Trophoblast cell (in vitro differentiated cells and primary cell): Measurements from ENCODE around the gene KRTAP1-5.

ENCODE experiments used
- DNase-seq, 2 donors: peaks; one replicate each; pipeline ENCODE4 v3.0.0-alpha.2; 2016
- H2AFZ ChIP-seq: 2 replicates; pipeline ENCODE4 v1.6.1; 2013; ENCODE audit warnings: low read length, moderate library complexity, mild to moderate bottlenecking; ENCODE audit not compliant: insufficient read depth, poor library complexity
- H2AK5ac ChIP-seq: 2 replicates; pipeline ENCODE4 v1.6.1; 2013; ENCODE audit warnings: mild to moderate bottlenecking, low read length
- H2BK120ac ChIP-seq: 2 replicates; pipeline ENCODE4 v1.6.1; 2013; ENCODE audit warnings: low read length, mild to moderate bottlenecking, moderate library complexity; ENCODE audit not compliant: insufficient read depth, poor library complexity
- H2BK12ac ChIP-seq: 2 replicates; pipeline ENCODE4 v1.6.1; 2013; ENCODE audit warnings: mild to moderate bottlenecking, low read length, moderate library complexity
- H2BK5ac ChIP-seq: 2 replicates; pipeline ENCODE4 v1.6.1; 2013; ENCODE audit warnings: low read length, low read depth, moderate library complexity, mild to moderate bottlenecking; ENCODE audit not compliant: poor library complexity
- H3K14ac ChIP-seq: 2 replicates; pipeline ENCODE4 v1.6.1; 2013; ENCODE audit warnings: mild to moderate bottlenecking, low read length
- H3K18ac ChIP-seq: 2 replicates; pipeline ENCODE4 v1.6.1; 2013; ENCODE audit warnings: mild to moderate bottlenecking, low read length
- H3K23ac ChIP-seq: 2 replicates; pipeline ENCODE4 v1.6.1; 2013; ENCODE audit warnings: low read length
- H3K27ac ChIP-seq: 2 replicates; pipeline ENCODE4 v1.5.1; 2013; ENCODE audit warnings: low read depth, mild to moderate bottlenecking, inconsistent platforms, low read length, moderate library complexity
- H3K27me3 ChIP-seq: 2 replicates; pipeline ENCODE4 v1.6.1; 2013; ENCODE audit warnings: inconsistent platforms, mild to moderate bottlenecking, low read length, moderate library complexity; ENCODE audit not compliant: insufficient read depth
- H3K36me3 ChIP-seq, 2 experiments: 1 replicate in 1 of 2; 2 replicates in 1 of 2; pipeline ENCODE4 v1.6.1; 2013; ENCODE audit warnings: low read length in 2 of 2, mild to moderate bottlenecking in 2 of 2, moderate library complexity in 1 of 2; ENCODE audit not compliant: insufficient read depth in 2 of 2, control insufficient read depth in 1 of 2
- H3K4ac ChIP-seq: 2 replicates; pipeline ENCODE4 v1.6.1; 2013; ENCODE audit warnings: low read depth, mild to moderate bottlenecking, low read length, moderate library complexity
- H3K4me1 ChIP-seq, 2 experiments: 1 replicate in 1 of 2; 2 replicates in 1 of 2; pipeline ENCODE4 v1.6.1; 2013; ENCODE audit warnings: low read length in 2 of 2, mild to moderate bottlenecking in 2 of 2, moderate library complexity in 1 of 2; ENCODE audit not compliant: insufficient read depth in 2 of 2, control insufficient read depth in 1 of 2
- H3K4me2 ChIP-seq: 2 replicates; pipeline ENCODE4 v1.6.1; 2013; ENCODE audit warnings: inconsistent platforms, mild to moderate bottlenecking, low read length, moderate library complexity
- H3K4me3 ChIP-seq: 2 replicates; pipeline ENCODE4 v1.5.1; 2013; ENCODE audit warnings: mild to moderate bottlenecking, low read depth, low read length, inconsistent platforms
- H3K79me1 ChIP-seq: one replicate; pipeline ENCODE4 v1.6.1; 2013; ENCODE audit warnings: low read length
- H3K79me2 ChIP-seq: 2 replicates; pipeline ENCODE4 v1.6.1; 2013; ENCODE audit warnings: low read length, mild to moderate bottlenecking; ENCODE audit not compliant: control insufficient read depth, insufficient read depth, poor library complexity
- H3K9ac ChIP-seq: 2 replicates; pipeline ENCODE4 v1.6.1; 2013; ENCODE audit warnings: mild to moderate bottlenecking, low read length
- H3K9me3 ChIP-seq: 2 replicates; pipeline ENCODE4 v1.6.1; 2013; ENCODE audit warnings: low read depth, mild to moderate bottlenecking, control low read depth, inconsistent platforms, low read length; ENCODE audit not compliant: insufficient read depth
- H4K12ac ChIP-seq: 2 replicates; pipeline ENCODE4 v1.6.1; 2013; ENCODE audit warnings: low read depth, mild to moderate bottlenecking, low read length, moderate library complexity
- H4K8ac ChIP-seq: 2 replicates; pipeline ENCODE4 v1.6.1; 2013; ENCODE audit warnings: low read depth, mild to moderate bottlenecking, low read length, moderate library complexity
- H4K91ac ChIP-seq: one replicate; pipeline ENCODE4 v1.6.1; 2013; ENCODE audit warnings: low read depth, mild to moderate bottlenecking, low read length, moderate library complexity
- WGBS: extraction: QIAGEN DNeasy Blood & Tissue Kit; methylation state at CpG from one replicate; pipeline ENCODE4 v1.1.7; 2013; ENCODE audit warnings: missing lambda C conversion rate; ENCODE audit not compliant: insufficient read length, insufficient coverage; ENCODE audit errors: extremely low coverage; 5-methylcytosine and 5-hydroxymethylcytosine counted together

KRTAP1-5 gene

GRCh38 chr17:41064301-41064700 is 37.3 kb upstream of the KRTAP1-5 start:
- H4K12ac ChIP-seq: no peak overlapping the region
- no peaks in the 10 kb centered on the region for H3K79me1 ChIP-seq
- no peak overlapping the region for H3K14ac ChIP-seq
- no peak overlapping the region for H3K4me3 ChIP-seq
- DNase-seq: no peak
- peaks cover 3 to 6% of the 10 kb centered on the region in 2 experiments for H3K4me1 ChIP-seq
- no peak overlapping the region for H4K8ac ChIP-seq
- no peak overlapping the region for H3K4me2 ChIP-seq
- no peak overlapping the region for H2BK5ac ChIP-seq
- H3K27me3 ChIP-seq: no peaks in the 10 kb centered on the region
- H3K27ac ChIP-seq: no peak overlapping the region
- no peak overlapping the region for H2AFZ ChIP-seq
- H3K9ac ChIP-seq: no peak overlapping the region
- H4K91ac ChIP-seq: no peak overlapping the region
- H3K79me2 ChIP-seq: no peaks in the 10 kb centered on the region
- no peaks in the 10 kb centered on the region for H3K36me3 ChIP-seq
- no peak overlapping the region for H2AK5ac ChIP-seq
- H3K23ac ChIP-seq: no peak overlapping the region
- H3K4ac ChIP-seq: no peak overlapping the region
- no peak overlapping the region for H2BK120ac ChIP-seq
- H3K9me3 ChIP-seq: no peaks in the 10 kb centered on the region
- H3K18ac ChIP-seq: no peak overlapping the region
- H2BK12ac ChIP-seq: no peak overlapping the region
- WGBS: no CpG with 5 or more reads among the region's 1 CpG

- no peak for DNase-seq
- H3K9me3 ChIP-seq: no peaks in the 10 kb centered on the region
- WGBS: no CpG with 5 or more reads among the region's 4 CpGs
- H3K4me1 ChIP-seq: peaks cover 3 to 6% of the 10 kb centered on the region in 2 experiments
- no peaks in the 10 kb centered on the region for H3K36me3 ChIP-seq
- no peaks in the 10 kb centered on the region for H3K79me1 ChIP-seq
- H3K14ac ChIP-seq: no peak overlapping the region
- H4K12ac ChIP-seq: no peak overlapping the region
- H3K27me3 ChIP-seq: no peaks in the 10 kb centered on the region
- H3K4me2 ChIP-seq: no peak overlapping the region
- H3K4ac ChIP-seq: no peak overlapping the region
- no peak overlapping the region for H4K91ac ChIP-seq
- H3K79me2 ChIP-seq: no peaks in the 10 kb centered on the region
- H2BK5ac ChIP-seq: no peak overlapping the region
- no peak overlapping the region for H4K8ac ChIP-seq
- no peak overlapping the region for H3K27ac ChIP-seq
- H2BK12ac ChIP-seq: no peak overlapping the region
- H3K4me3 ChIP-seq: no peak overlapping the region
- no peak overlapping the region for H2BK120ac ChIP-seq
- no peak overlapping the region for H2AFZ ChIP-seq
- no peak overlapping the region for H3K23ac ChIP-seq
- no peak overlapping the region for H2AK5ac ChIP-seq
- H3K18ac ChIP-seq: no peak overlapping the region
- no peak overlapping the region for H3K9ac ChIP-seq
Measured at GRCh38 chr17:41063449-41063848, 36.4 kb upstream of the KRTAP1-5 start.

GRCh38 chr17:41061964-41062363 is 35.0 kb upstream of the KRTAP1-5 start:
- H3K79me1 ChIP-seq: no peaks in the 10 kb centered on the region
- H3K4ac ChIP-seq: no peak overlapping the region
- no peak overlapping the region for H3K4me3 ChIP-seq
- H3K4me1 ChIP-seq: peaks cover 3 to 6% of the 10 kb centered on the region in 2 experiments
- H3K27ac ChIP-seq: peak overlapping the region; percentile 22
- no peak overlapping the region for H2BK12ac ChIP-seq
- H3K36me3 ChIP-seq: no peaks in the 10 kb centered on the region
- DNase-seq: peak in 1 of 2 donors; percentile 51
- no peaks in the 10 kb centered on the region for H3K79me2 ChIP-seq
- no peak overlapping the region for H2AK5ac ChIP-seq
- H3K9ac ChIP-seq: no peak overlapping the region
- WGBS: 100% methylated on average over 1 of the region's 1 CpG
- no peak overlapping the region for H2BK5ac ChIP-seq
- no peak overlapping the region for H3K14ac ChIP-seq
- no peak overlapping the region for H3K23ac ChIP-seq
- no peaks in the 10 kb centered on the region for H3K9me3 ChIP-seq
- no peak overlapping the region for H4K91ac ChIP-seq
- H3K4me2 ChIP-seq: no peak overlapping the region
- H2BK120ac ChIP-seq: no peak overlapping the region
- no peak overlapping the region for H4K12ac ChIP-seq
- no peak overlapping the region for H4K8ac ChIP-seq
- H2AFZ ChIP-seq: no peak overlapping the region
- H3K27me3 ChIP-seq: no peaks in the 10 kb centered on the region
- H3K18ac ChIP-seq: no peak overlapping the region

- no peak within 1 kb of the TSS for H3K18ac ChIP-seq
- H2BK12ac ChIP-seq: no peak within 1 kb of the TSS
- no peak within 1 kb of the TSS for H2AK5ac ChIP-seq
- H3K4me1 ChIP-seq: peaks cover 3 to 6% of the 10 kb centered on the region in 2 experiments
- no peaks in the 10 kb centered on the region for H3K27me3 ChIP-seq
- H3K36me3 ChIP-seq: no peaks in the 10 kb centered on the region
- no peak within 1 kb of the TSS for H3K4ac ChIP-seq
- DNase-seq: peak; percentile 89 to 96
- H3K9ac ChIP-seq: no peak within 1 kb of the TSS
- H3K4me3 ChIP-seq: no peak within 1 kb of the TSS
- H3K9me3 ChIP-seq: no peaks in the 10 kb centered on the region
- peak within 1 kb of the TSS; percentile 51 for H2BK120ac ChIP-seq
- H3K79me1 ChIP-seq: no peaks in the 10 kb centered on the region
- H2AFZ ChIP-seq: no peak within 1 kb of the TSS
- no CpG with 5 or more reads among the region's 6 CpGs for WGBS
- H4K12ac ChIP-seq: no peak within 1 kb of the TSS
- no peaks in the 10 kb centered on the region for H3K79me2 ChIP-seq
- no peak within 1 kb of the TSS for H3K27ac ChIP-seq
- peak within 1 kb of the TSS; percentile 70 for H3K14ac ChIP-seq
- no peak within 1 kb of the TSS for H3K23ac ChIP-seq
- H2BK5ac ChIP-seq: no peak within 1 kb of the TSS
- no peak within 1 kb of the TSS for H4K8ac ChIP-seq
- H4K91ac ChIP-seq: peak within 1 kb of the TSS; percentile 48
- no peak within 1 kb of the TSS for H3K4me2 ChIP-seq
Measured at GRCh38 chr17:41060052-41060604, 33.1 kb upstream of the KRTAP1-5 start, which contains the start of gene KRTAP2-3. Gene KRTAP2-3 (minus strand): TSS chr17:41060114. CDS start chr17:41060050, 64 bp downstream.
